NCI-H2196 treated with DMSO at 0.1 percent for 48 hours (cell line): Measurements from ENCODE around the gene MAP7.

ENCODE experiments used
- DNase-seq: peaks from one replicate; lab custom pipeline; 2025; ENCODE audit not compliant: unreplicated experiment; lab: John Stamatoyannopoulos, UW

Gene MAP7

DNA sequence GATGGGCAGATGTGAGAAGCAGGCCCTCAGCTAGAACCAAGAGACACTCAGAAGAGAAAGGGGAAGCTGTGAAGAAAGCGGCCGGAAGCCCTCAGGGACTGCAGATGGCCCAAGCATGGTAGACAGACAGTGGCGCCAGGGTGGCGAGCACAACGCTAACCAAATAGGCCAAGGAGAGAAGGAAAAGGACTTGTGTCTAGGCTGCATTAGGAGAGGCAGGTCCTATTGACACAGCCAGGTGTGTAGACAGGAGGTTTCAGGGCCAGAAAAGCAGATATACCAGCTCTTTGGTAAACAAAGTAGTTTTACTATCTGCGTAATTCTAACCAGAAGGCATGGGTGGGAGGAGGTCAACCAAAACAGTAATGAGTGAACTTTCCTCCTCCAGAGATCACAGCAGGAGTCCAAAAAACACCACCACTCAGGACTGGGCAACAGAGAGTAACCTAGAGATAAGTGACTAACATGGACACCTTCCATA, 15.8 kb upstream of the MAP7 start:
- no peak for DNase-seq

DNA sequence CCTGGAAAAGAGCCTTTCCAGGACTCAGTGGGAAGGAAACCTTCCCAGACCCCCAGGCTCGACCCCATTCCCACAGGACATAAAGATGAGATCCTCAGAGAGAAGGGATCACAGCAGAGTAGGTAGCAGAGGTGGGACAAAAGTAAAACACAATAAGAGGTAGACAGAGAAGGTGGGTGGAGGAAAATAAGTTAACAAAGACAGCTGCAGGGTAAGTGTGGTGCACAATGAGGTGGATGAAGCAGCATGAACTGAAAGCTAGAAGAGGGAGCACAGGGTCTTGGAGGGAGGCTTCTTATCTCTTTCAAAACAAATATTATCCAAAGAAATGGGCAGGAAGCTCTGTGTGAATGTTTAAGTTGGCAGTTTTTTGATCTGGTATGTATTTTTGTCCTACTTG, 14.0 kb upstream of the MAP7 start:
- DNase-seq = no peak

DNA sequence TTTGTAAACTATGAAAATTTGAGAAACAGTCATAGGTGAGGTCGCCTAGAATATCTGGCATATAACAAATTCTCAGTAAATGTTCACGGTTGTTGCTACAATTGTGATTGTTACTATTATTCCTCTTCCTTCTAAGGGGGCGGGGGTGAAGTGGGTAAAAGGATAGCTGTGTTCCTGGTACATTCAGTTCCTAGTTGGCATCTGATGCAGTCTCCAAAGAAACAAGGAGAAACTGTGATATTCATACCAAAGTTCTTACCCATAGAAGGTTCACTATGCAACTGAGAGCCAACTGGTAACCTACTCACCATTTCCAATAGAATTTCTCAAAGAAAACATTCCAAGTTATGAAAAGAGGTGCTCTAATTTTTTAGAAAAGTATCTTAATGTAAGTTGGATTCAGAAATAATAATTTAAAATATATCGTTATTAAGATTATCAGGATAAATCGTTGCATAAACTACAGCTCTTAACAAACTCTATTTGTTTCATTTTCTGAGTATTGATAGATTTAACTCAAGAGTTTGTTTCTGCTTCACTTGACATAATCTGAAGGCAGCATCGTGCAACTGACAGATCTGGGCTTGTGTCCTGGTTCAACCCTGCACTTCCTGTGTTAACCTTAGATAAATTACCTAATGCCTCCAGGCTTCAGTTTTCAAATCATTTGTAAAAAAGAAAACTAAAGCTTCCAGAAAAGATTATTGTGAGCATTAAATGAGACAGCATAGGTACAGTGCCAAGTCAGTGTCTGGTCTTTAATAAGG, 13.3 kb upstream of the MAP7 start:
- no peak for DNase-seq

DNA sequence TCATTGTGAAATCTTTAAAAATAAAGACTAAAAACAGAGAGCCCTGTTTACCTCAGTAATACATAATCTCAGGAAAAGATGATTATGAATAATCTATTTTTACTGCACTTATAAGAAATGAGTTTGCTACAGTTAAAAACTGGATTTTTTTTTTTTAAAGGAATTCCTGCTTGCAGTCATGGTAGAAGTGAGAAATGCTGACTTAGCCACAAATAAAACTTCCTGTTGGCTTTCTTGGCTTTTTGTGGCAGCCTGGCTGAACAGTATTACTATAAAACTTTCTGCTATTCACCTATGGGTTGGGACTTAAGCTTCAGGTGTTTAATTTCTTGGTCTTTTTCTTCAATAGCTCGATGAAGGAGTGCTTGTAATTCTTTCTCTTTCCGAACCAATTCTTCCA, 12.0 kb upstream of the MAP7 start:
- DNase-seq = no peak

DNA sequence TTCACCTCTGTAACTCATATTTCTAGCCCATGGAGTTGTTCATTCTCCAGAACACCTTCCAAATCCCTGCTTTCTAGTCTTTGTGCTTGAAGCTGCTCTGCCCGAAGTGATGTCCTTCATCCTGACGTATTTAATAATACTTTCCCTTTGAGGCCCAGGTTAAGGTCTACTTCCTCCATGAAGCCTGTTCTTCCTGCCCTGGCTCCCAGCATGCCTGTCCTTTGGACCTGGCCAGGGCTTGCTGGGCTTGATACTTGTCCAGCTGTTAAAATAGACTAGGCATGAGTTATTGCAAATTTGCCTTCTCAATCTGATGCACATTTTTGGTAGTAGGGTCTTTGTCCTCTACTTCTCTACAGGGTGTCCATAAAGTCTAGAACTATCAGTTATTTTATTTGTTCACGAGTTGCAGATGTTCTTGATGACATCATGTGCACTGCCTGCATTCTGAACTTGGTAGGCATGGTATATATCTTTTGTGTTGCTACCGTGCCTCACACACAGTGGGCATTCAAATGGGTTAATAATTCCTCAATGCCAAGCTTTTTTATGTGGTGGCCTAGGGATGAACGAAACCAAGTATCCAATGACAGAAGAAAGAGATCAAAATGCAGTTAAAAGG, 3.1 kb upstream of the MAP7 start:
- no peak for DNase-seq

DNA sequence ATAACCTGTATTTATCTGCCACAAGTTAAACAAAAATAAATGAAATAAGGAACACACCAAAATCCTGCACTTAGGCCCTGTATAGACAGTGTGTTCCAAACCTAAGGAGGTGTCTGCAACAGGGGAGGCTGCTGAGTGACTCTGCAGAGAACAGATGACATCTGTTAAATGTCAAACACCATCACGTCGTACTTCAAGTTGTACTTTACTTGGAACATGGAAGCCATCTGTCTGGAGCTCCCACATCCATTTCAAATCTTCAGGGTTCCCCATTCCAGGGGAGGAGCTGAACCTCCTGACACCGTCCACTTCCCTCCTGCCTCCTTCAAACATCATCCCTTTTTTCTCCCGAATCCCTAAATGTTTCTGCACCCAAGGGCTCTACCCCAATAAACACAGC, 1.8 kb upstream of the MAP7 start:
- DNase-seq = no peak

DNA sequence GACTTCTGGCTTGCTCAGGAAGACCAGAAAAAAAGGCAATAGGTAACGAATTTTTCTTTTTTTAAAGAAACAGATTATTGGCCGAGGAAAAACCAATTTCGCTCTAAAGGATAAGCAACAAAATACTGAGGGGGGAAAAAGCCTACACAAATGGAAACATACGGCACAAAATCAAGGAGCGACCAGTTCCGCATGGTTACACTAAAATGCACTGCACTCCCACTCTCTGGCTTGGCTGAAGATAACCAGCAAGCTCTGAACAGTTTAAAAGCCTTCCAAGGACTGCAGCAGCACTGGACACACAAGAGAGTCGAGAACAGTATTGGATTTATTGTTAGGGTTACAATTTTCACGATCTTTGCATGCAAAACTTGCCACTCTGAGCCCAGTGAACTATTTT, 881 bp upstream of the MAP7 start:
- no peak for DNase-seq

DNA sequence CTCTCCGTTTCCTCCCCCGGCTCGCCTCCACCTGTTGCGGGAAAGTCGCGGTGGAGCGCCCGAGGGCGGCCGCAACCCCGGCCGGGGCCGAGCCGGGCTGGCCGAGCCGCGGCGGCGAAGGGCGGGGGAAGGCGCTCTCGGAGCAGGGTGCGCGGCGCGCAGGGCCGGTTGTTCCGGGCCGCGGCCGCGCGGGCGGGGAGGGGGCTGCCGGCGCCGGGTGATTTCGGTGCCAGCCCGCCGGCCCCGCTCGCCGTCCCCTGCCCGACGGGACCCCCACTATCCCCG, 235 bp downstream of the MAP7 start:
- DNase-seq = no peak

DNA sequence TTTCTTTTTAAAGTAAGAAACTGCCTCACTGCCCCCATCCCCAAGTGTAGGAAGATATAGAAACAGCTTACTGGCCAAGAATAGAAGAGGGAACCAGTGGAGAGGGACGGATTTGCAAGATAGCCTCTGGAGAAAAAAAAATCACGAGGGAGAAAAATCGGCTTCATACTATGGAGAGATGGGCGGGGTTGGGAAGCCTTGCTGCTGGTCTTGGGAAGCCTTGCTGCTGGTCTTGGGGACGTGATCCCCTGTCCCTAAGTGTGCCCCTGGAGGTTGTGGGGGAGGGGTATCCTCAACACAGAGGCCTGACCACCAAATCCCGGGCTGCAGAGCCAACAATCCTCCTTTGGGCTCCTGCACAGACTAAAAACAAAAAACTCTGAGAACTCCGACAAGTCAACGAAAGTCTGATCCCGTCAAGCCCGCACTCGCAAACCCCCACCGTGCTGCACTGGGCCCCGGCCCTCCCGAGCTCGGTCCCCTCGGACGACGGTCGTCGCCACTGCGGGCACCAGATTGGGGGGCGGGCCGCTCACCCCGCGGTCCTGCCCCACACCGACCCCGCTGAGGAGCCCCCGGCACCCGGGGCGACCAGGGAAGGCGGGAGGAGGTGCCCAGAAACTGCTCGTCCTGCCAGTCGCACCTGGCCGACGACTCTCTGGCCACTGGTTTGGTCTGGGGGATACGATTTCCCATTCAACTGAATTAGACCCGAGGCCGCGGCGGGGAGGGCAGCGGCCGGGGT, 750 bp downstream of the MAP7 start:
- DNase-seq = no peak

DNA sequence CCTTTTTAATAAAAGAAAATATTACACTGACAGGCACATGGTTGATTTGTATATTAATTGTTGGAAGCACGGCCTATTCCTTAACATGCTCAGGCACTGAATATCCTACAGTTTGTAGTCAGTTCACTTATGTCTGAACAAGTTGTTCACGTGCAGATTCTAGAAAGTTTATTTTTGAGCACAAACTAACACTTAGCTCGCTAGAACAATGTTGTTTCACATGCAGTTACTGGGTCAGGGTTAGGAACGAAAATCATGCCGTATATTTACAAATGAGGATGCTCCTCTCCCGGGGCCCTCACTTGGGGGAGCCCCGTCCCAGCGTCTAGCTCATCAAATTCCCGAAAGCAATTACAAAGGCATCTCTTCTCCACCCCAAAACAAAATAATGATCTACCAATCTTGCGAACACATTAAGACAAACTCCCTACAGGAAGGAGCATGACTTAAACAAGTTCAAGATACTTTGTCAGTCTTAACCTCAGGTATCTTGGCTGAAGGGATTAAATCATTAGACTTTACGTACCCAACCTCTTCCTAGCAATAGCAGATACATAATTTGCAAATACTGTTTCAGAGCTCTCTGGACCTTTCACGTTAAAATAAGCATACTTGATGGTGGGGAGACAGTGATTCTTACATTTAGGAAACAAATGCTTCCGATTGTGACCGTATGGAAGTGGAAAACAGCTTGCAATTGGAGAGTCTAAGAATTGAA, 1.5 kb downstream of the MAP7 start:
- DNase-seq = no peak

DNA sequence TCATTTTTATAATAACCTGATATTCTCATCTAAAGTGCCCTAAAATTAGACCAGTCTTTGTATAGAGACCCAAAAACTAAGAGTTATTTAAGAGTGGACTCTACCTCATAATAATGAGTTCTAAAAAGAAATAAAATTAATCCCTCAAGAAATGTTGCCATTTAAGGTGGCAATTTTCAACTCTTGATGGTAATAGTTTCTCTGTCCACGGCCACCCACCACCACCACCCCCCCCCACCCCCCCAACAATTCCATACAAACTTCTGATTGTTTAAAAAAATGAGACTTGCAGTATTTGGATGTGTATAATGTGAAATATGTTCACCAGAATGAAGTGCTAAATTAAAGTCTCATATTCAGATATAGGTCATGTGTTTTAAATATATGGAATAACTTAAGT, 2.4 kb downstream of the MAP7 start:
- no peak for DNase-seq

DNA sequence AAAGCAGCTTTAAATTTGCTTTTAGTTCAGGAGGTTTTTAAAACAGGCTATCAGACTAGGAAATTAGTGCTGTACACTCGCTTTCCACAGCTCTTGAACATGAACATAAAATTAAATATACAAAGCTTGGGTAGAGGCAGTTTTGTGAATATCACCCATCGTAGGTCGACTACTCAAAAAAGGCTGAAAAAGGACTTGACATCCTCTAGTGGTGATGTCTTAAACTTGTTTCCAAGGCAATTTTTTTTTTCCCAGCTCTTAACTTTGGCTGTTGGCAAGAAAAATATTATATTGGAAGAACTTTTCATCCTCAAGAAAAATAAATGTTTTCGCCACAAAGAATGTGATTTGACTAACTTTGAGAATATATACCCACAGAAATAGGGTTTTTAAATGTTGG, 2.9 kb downstream of the MAP7 start:
- peak; percentile 53 for DNase-seq

DNA sequence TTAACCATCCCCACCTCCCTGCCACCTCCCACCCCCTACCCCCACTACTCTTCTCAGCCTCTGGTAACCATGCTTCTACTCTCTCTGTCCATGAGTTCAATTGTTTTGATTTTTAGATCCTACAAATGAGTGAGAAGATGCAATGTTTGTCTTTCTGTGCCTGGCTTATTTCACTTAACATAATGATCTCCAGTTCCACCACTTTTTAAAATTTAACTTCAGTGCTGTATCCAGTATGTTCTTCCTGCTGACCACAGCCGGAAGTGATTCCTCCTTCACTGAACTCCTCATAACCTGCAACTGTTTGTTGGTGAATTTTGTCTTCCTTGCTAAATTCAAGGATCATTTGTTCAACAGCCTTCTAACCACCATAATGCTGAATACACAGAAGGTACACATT, 3.9 kb downstream of the MAP7 start:
- no peak for DNase-seq

DNA sequence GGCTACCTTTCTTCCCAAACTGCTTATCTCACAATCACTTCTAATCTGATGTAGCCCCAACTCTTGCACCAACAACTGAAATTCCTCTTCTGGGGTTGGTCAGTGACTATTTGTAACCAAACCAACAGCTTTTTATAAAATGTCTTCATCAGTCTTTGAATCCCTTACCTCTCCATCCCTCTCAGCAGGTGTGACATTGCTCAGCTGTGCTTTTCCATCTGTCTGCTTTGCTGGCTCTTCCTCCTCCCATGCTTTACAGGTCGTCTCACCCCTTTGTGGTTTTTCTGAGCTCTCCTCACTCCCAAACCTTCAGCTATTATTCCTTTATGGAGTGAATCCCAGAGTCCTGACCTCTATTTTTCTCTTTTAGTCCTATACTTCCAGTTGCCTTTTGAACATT, 5.9 kb downstream of the MAP7 start:
- DNase-seq = no peak

DNA sequence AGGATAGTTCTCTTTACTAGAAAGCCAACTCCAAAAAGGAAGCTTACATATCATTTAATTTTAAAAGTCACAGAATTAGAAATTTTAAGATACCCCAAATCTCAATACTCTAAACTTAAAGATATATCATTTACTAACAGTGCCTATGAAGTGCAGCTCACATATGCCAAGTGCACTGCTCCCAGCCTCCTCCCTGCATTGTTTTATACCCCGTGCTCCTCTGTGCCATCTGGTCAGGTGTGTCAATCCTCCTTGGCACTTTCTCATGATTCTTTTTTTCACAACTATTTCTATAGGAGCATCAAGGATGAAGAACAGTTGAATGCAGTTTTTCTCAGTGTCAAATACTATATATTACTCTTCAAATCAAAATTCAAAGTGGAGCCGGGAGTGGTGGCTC, 8.8 kb downstream of the MAP7 start:
- DNase-seq = no peak

DNA sequence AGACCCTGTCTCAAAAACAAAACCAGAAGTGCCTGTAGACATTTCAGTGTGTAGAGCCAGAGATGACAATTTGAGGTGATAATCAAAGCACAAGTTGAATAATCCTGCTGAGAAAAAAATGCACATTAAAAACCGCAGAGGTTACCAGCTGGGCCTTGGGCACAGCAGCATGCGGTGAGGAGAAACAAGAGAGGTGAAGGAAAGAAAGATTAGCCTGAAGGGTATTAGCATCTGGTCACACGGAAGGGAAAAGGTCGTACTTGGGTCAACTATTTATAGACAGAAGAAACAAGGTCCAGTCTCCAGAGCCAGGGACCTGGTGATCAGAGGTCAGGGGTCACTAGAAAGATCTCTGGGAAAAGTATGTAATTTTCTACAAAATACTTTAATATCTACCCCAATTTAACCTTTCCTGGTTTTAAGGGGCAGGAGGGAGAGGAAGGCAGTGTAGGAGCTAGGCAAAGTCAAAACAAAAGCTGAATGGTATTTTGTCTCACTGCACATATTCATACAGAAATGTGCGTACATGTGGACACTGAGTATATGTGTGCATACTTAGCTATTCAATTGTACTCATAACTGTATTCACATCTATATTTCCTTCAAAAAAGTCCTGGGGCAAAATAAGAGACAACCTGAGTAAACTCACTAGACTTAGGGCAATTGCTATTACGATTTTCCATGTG, 10.1 kb downstream of the MAP7 start:
- DNase-seq = no peak

DNA sequence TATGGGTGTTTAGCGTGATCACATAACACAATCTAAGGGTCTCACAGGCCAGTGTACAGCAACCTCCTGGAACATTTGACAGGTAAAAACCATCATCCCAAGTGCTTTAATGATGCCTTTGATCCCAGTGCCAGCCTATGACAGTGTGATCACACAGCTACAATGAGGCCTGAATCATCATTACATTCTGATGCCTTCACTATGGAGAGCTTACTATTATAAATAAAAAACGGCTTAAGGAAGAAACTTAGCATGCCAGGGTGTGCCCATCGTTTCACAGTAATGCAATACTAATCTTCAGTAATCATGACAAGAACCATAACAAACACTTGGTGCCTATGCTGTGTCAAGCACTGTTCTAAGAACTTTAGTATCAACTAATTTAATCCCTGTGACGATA, 11.4 kb downstream of the MAP7 start:
- DNase-seq = no peak

DNA sequence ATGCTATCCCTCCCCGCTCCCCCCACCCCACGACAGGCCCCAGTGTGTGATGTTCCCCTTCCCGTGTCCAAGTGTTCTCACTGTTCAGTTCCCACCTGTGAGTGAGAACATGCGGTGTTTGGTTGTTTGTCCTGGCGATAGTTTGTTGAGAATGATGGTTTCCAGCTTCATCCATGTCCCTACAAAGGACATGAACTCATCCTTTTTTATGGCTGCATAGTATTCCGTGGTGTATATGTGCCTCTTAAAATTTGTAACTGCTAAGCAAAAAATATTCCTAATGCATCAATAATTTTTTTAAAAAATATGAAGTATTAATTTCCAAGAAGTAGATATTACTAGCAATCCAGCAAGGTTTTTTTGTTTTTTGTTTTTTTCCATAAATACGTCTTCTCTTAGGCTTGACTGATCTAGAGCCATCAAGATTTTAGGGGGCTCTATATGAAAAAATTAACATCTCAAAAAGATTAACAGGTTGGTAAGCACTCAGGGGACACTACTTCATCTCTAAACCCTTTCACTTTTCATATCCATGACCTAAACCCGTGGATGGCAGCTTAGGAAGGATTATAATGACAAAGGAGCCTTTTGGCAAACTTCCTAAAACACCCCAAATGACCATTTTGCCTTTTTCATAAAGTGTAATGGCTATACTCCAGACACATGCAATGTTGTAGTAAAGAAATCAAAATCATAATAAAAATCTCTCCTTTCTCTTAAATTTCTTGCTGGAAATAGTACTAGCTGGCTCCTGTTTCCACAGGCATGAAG, 14.2 kb downstream of the MAP7 start:
- DNase-seq = no peak

DNA sequence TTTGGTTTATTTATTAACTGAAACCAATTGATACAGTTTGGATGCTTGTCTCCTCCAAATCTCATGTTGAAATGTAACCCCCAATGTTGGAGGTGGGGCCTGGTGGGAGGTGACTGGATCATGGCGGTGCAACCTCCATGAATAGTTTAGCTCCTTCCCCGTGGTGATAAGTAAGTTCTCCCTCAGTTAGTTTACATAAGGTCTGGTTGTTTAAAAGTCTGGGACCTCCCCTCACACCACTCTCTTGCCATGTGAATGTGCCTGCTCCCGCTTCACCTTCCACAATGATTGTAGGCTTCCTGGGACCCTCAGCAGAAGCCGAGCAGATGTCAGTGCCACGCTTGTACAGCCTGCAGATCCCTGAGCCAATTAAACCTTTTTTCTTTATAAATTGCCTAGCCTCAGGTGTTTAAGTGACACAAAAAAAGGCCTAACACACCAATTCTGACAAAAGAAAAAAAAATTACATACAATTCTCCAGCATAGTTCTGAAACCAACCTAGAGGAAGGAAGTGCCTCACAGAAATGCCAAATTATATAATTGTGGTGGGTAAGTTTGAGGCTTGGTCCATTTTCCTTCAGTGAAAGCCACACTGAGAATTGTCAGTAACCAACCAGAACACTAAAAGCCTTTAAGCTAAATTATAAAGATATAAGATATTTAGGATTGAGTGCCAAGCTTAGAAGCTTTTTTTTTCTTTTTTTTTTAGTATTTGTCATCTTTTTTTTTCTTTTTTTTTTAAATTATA, 15.0 kb downstream of the MAP7 start:
- no peak for DNase-seq

DNA sequence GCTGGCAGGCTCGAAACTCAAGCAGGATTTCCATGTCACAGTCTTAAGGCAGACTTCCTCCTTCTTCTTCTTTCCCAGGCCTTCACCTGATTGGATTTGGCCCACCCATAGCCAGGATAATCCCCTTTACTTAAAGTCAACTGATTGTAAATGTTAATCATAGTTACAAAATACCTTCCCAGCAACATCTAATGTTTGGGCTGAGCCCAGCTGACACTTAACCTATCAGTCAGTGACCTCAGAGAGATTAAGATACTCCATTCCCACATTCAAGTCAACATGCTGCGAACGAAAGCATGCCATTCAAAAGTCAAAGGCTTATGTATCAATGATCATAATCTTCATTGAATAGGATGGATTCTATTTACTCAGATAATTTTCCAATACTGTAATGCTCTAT, 16.0 kb downstream of the MAP7 start:
- no peak for DNase-seq
